SK-N-MC (cell line): ENCODE data around the gene RNF113B.

ENCODE experiments used
- DNase-seq: peaks from one replicate; pipeline ENCODE4 v3.0.0-alpha.2; 2011; ENCODE audit warnings: low read depth, low spot score
- H3K27ac ChIP-seq: fragments of 200-600 bp; sonication (generic); 2 replicates; pipeline ENCODE4 v1.5.1; 2016; ENCODE audit warnings: mixed run types
- H3K36me3 ChIP-seq: fragments of 200-600 bp; sonication (generic); 2 replicates; pipeline ENCODE4 v1.6.1; 2017; ENCODE audit warnings: antibody characterized with exemption, low read length, mixed read lengths; ENCODE audit not compliant: insufficient read depth
- H3K4me3 ChIP-seq: fragments of 200-600 bp; sonication (generic); 2 replicates; pipeline ENCODE4 v1.5.1; 2016
- H3K9ac ChIP-seq: fragments of 200-600 bp; sonication (generic); 2 replicates; pipeline ENCODE4 v1.8.0; 2017; ENCODE audit warnings: mixed run types, mixed read lengths; ENCODE audit not compliant: insufficient read length
- H3K9me3 ChIP-seq: fragments of 200-600 bp; sonication (generic); 2 replicates; pipeline ENCODE4 v1.6.1; 2017; ENCODE audit warnings: low read depth, mild to moderate bottlenecking, antibody characterized with exemption, low read length, moderate library complexity, mixed read lengths
- EZH2 ChIP-seq: fragments of 200-600 bp; sonication (generic); IDR thresholded peaks from one replicate; pipeline ENCODE4 v1.6.1; 2017; ENCODE audit warnings: antibody characterized with exemption
- FOXP2 ChIP-seq: optimal IDR thresholded peaks from 2 replicates; pipeline ENCODE3; 2011; ENCODE audit warnings: mild to moderate bottlenecking, moderate library complexity; ENCODE audit not compliant: insufficient read depth; ENCODE audit errors: extremely low read length, control extremely low read depth
- POLR2AphosphoS5 ChIP-seq: IDR thresholded peaks from 2 replicates; pipeline ENCODE4 v1.6.1; 2012; ENCODE audit warnings: mild to moderate bottlenecking, low read depth, low read length, borderline replicate concordance

RNF113B gene

GRCh38 chr13:98176777-98177608 is at the start of gene RNF113B:
RNF113B (minus strand) TSS chr13:98177269; CDS start chr13:98177236, 33 bp downstream.
- DNase-seq = no peak
- no peak within 1 kb of the TSS for H3K9ac ChIP-seq
- no peak for TF ChIP-seq EZH2
- no peak for TF ChIP-seq FOXP2
- no peak for TF ChIP-seq POLR2AphosphoS5
- H3K4me3 ChIP-seq = no peak within 1 kb of the TSS
- peaks cover 5% of the 10 kb centered on the region; the same call in 1 of the 2 replicates for H3K36me3 ChIP-seq
- no peaks in the 10 kb centered on the region for H3K9me3 ChIP-seq
- H3K27ac ChIP-seq = no peak within 1 kb of the TSS

GRCh38 chr13:98226496-98226895 is 49.4 kb upstream of the RNF113B start:
- H3K27ac ChIP-seq = no peak overlapping the region
- no peak for TF ChIP-seq EZH2
- no peak for TF ChIP-seq POLR2AphosphoS5
- TF ChIP-seq FOXP2 = no peak
- DNase-seq = no peak

GRCh38 chr13:98225036-98225940 is 48.2 kb upstream of the RNF113B start:
- no peaks in the 10 kb centered on the region for H3K9me3 ChIP-seq
- H3K36me3 ChIP-seq = peaks cover 28% of the 10 kb centered on the region
- H3K27ac ChIP-seq = no peak overlapping the region
- TF ChIP-seq FOXP2 (no peak), EZH2 (no peak), POLR2AphosphoS5 (no peak)
- DNase-seq = no peak
- no peak overlapping the region for H3K4me3 ChIP-seq
- H3K9ac ChIP-seq = no peak overlapping the region

More at GRCh38 chr13:98226496-98226895, 49.4 kb upstream of the RNF113B start:
- no peaks in the 10 kb centered on the region for H3K9me3 ChIP-seq
- no peak overlapping the region for H3K4me3 ChIP-seq
- no peak overlapping the region for H3K9ac ChIP-seq
- peaks cover 31% of the 10 kb centered on the region for H3K36me3 ChIP-seq

GRCh38 chr13:98224557-98224956 is 47.5 kb upstream of the RNF113B start:
- Histone ChIP-seq H3K36me3 (peaks cover 22% of the 10 kb centered on the region), H3K9ac (no peak overlapping the region), H3K4me3 (no peak overlapping the region), H3K27ac (no peak overlapping the region), H3K9me3 (no peaks in the 10 kb centered on the region)
- TF ChIP-seq EZH2 (no peak), FOXP2 (no peak), POLR2AphosphoS5 (no peak)
- no peak for DNase-seq

GRCh38 chr13:98223741-98224140 is 46.7 kb upstream of the RNF113B start:
- H3K9me3 ChIP-seq = no peaks in the 10 kb centered on the region
- no peak overlapping the region for H3K9ac ChIP-seq
- DNase-seq = no peak
- no peak overlapping the region for H3K4me3 ChIP-seq
- no peak overlapping the region for H3K27ac ChIP-seq
- peaks cover 19% of the 10 kb centered on the region; the same call in 1 of the 2 replicates for H3K36me3 ChIP-seq
- no peak for TF ChIP-seq EZH2
- no peak for TF ChIP-seq POLR2AphosphoS5
- TF ChIP-seq FOXP2 = no peak

GRCh38 chr13:98222816-98223215 is 45.7 kb upstream of the RNF113B start:
- no peak for TF ChIP-seq POLR2AphosphoS5
- TF ChIP-seq EZH2 = no peak
- no peak for TF ChIP-seq FOXP2
- H3K27ac ChIP-seq = no peak overlapping the region
- no peaks in the 10 kb centered on the region for H3K9me3 ChIP-seq
- no peak overlapping the region for H3K4me3 ChIP-seq
- H3K36me3 ChIP-seq = peaks cover 19% of the 10 kb centered on the region; the same call in 1 of the 2 replicates
- no peak overlapping the region for H3K9ac ChIP-seq
- no peak for DNase-seq

- DNase-seq = no peak
- peak overlapping the region; percentile 44; the same call in 1 of the 2 replicates for H3K27ac ChIP-seq
- H3K4me3 ChIP-seq = no peak overlapping the region
- peaks cover 16% of the 10 kb centered on the region; the same call in 1 of the 2 replicates for H3K36me3 ChIP-seq
- H3K9me3 ChIP-seq = no peaks in the 10 kb centered on the region
- H3K9ac ChIP-seq = no peak overlapping the region
- no peak for TF ChIP-seq EZH2
- no peak for TF ChIP-seq POLR2AphosphoS5
- TF ChIP-seq FOXP2 = no peak
Observed at GRCh38 chr13:98222081-98222554, 45.0 kb upstream of the RNF113B start.

GRCh38 chr13:98221234-98221633 is 44.2 kb upstream of the RNF113B start:
- no peak overlapping the region for H3K9ac ChIP-seq
- peak overlapping the region; percentile 44 for H3K27ac ChIP-seq
- no peak for DNase-seq
- H3K4me3 ChIP-seq = no peak overlapping the region
- no peak for TF ChIP-seq EZH2
- no peak for TF ChIP-seq POLR2AphosphoS5
- TF ChIP-seq FOXP2 = no peak
- H3K36me3 ChIP-seq = peaks cover 11% of the 10 kb centered on the region; the same call in 1 of the 2 replicates
- H3K9me3 ChIP-seq = no peaks in the 10 kb centered on the region
